ENCODE measurements around the gene ERMP1.

Gene ERMP1

GRCh38 chr9:5854063-5854790 is 21.3 kb upstream of the ERMP1 start:
- H3K4me3 ChIP-seq (ENCODE audit: low read depth, low read length) = no peak overlapping the region
- no peak for DNase-seq (ENCODE audit: low read depth)
- TF ChIP-seq CTCF (IDR thresholded peaks at IDR 0.05; ENCODE audit: low read depth, low read length, missing control alignments) = no peak

- TF ChIP-seq CTCF (IDR thresholded peaks at IDR 0.05; ENCODE audit: low read depth, low read length, missing control alignments) = no peak
- no peak for DNase-seq (ENCODE audit: low read depth)
- H3K4me3 ChIP-seq (ENCODE audit: low read depth, low read length) = no peak overlapping the region
Measured at GRCh38 chr9:5853617-5854016, 20.7 kb upstream of the ERMP1 start.

DNA sequence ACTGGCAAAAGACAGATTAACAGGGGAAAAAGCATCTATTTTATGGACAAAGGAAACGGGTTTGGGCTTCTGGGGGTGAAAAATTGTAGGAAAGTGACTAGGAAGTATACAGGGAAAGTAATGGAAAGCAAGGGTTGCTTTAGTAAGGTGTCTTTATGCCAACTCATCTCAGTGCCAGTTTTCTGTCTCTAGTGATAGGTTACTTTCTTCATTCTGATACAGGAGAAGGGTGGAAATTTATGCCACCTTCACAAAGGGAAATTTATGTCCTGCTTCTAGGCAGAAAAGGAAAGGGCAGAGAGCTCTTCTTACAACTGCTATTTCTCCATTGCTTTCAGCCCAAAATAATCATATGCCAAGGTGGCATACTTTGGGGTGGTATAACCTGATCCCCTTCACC is 20.1 kb upstream of the ERMP1 start:
- TF ChIP-seq CTCF (IDR thresholded peaks at IDR 0.05; ENCODE audit: low read depth, low read length, missing control alignments) = no peak
- no peak overlapping the region for H3K4me3 ChIP-seq (ENCODE audit: low read depth, low read length)
- no peak for DNase-seq (ENCODE audit: low read depth)

GRCh38 chr9:5851445-5851844 is 18.5 kb upstream of the ERMP1 start:
- DNase-seq (ENCODE audit: low read depth) = peak; percentile 68
- H3K4me3 ChIP-seq (ENCODE audit: low read depth, low read length) = no peak overlapping the region
- no peak for TF ChIP-seq CTCF (IDR thresholded peaks at IDR 0.05; ENCODE audit: low read depth, low read length, missing control alignments)

GRCh38 chr9:5850724-5851122 is 17.8 kb upstream of the ERMP1 start:
- H3K4me3 ChIP-seq (ENCODE audit: low read depth, low read length) = no peak overlapping the region
- DNase-seq (ENCODE audit: low read depth) = no peak
- no peak for TF ChIP-seq CTCF (IDR thresholded peaks at IDR 0.05; ENCODE audit: low read depth, low read length, missing control alignments)

- DNase-seq (ENCODE audit: low read depth) = no peak
- no peak for TF ChIP-seq CTCF (IDR thresholded peaks at IDR 0.05; ENCODE audit: low read depth, low read length, missing control alignments)
- no peak overlapping the region for H3K4me3 ChIP-seq (ENCODE audit: low read depth, low read length)
Measured at GRCh38 chr9:5848372-5848882, 15.5 kb upstream of the ERMP1 start.

DNA sequence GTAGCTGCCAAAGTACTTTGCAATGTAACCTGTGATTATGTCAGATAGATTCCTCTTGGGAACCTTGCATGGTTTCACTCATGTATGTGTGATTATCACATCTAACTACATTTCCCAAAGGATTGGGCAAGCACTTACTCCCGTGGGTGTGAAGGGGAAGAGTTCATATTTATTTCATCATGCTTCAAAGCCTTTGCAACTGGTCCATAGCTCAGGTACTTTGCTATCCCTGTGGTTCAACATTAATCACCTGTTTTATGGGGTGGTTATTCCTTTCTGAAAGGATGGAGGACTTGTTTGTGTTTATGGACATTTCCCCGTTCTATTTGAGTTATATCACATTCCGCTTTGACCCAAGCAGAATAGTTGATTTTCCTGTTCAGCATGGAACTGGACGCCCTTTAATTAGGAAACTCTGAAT is 13.6 kb upstream of the ERMP1 start:
- no peak overlapping the region for H3K4me3 ChIP-seq (ENCODE audit: low read depth, low read length)
- DNase-seq (ENCODE audit: low read depth) = no peak
- no peak for TF ChIP-seq CTCF (IDR thresholded peaks at IDR 0.05; ENCODE audit: low read depth, low read length, missing control alignments)
